Right lobe of liver (tissue), 4 donors: ENCODE data around the gene RNASE4.

Source experiments
- POLR2A ChIP-seq: fragments of 450-650 bp; IDR thresholded peaks from one replicate; pipeline ENCODE4 v1.6.1; 2017; ENCODE audit warnings: antibody characterized with exemption, mild to moderate bottlenecking
- TF ChIP-seq, protein P1 (sequence below), 4 donors: fragments of 200-600 bp in 3 of 4; fragments of 450-650 bp in 1 of 4; IDR thresholded peaks; one replicate each; pipeline versions ENCODE4 v1.5.1 to v1.8.0; 2016 to 2022; ENCODE audit warnings: antibody characterized with exemption in 4 of 4, mild to moderate bottlenecking in 2 of 4
- donor health status: DM: no; HTN: no; CAD: no.
- donor health status: DM: no; HTN: no; CAD: no.
- donor health status: DM: no; HTN: yes; CAD: no.

DNA sequence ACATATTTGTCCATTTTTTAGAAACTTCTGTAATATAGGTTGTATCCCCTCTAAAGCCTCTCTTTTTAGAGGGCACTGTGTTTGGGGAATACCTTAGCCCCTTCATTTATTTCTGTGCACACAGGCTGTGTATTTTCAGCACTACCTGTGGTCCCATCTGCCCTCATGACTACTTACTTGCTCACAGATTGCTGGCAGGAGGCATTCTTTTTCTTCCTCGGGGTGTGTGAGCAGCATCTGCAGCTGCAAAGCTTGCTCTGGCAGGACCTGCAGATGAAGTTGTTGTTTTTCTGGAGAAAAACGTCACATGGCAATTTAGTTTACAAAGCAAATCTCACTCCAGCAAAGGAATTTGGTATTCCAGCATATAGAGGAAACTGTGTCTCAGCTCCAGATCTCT, 28.5 kb downstream of the RNASE4 start:
- TF ChIP-seq POLR2A, result no peak
- TF ChIP-seq, protein P1, sequence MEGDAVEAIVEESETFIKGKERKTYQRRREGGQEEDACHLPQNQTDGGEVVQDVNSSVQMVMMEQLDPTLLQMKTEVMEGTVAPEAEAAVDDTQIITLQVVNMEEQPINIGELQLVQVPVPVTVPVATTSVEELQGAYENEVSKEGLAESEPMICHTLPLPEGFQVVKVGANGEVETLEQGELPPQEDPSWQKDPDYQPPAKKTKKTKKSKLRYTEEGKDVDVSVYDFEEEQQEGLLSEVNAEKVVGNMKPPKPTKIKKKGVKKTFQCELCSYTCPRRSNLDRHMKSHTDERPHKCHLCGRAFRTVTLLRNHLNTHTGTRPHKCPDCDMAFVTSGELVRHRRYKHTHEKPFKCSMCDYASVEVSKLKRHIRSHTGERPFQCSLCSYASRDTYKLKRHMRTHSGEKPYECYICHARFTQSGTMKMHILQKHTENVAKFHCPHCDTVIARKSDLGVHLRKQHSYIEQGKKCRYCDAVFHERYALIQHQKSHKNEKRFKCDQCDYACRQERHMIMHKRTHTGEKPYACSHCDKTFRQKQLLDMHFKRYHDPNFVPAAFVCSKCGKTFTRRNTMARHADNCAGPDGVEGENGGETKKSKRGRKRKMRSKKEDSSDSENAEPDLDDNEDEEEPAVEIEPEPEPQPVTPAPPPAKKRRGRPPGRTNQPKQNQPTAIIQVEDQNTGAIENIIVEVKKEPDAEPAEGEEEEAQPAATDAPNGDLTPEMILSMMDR (IDR thresholded peaks at IDR 0.05), result no peak
